Breast epithelium (tissue), 4 donors: ENCODE results near the gene COL18A1. TPM values are rescaled to one million over a fixed set of nuclear protein-coding genes. Genes with fewer than 3 reads are reported as not detected.
A peak's percentile ranks its signal among the peaks of the same experiment; 100 is the strongest.

Experiments
- DNase-seq, 2 donors: peaks; one replicate each; pipeline ENCODE4 v3.0.0-alpha.2; 2019; ENCODE audit warnings: low spot score in 2 of 2
- H3K27ac ChIP-seq, 2 donors: fragments of 200-600 bp; sonication (generic) in 1 of 2; one replicate each; pipeline ENCODE4 v1.5.1; 2016 to 2019; ENCODE audit warnings: mild to moderate bottlenecking in 1 of 2
- H3K27me3 ChIP-seq, 2 donors: fragments of 200-600 bp; sonication (generic) in 1 of 2; one replicate each; pipeline versions ENCODE4 v1.5.1 to v1.6.0; 2017 to 2019; ENCODE audit warnings: control low read depth in 1 of 2, mild to moderate bottlenecking in 1 of 2
- H3K36me3 ChIP-seq: fragments of 200-600 bp; one replicate; pipeline ENCODE4 v1.5.1; 2019
- H3K4me1 ChIP-seq, 2 donors: fragments of 200-600 bp; sonication (generic); one replicate each; pipeline ENCODE4 v1.5.1; 2016 to 2019; ENCODE audit warnings: control low read depth in 1 of 2
- H3K4me3 ChIP-seq, 3 donors: fragments of 200-600 bp; sonication (generic); 1 replicate in 2 of 3; 2 replicates in 1 of 3; pipeline ENCODE4 v1.5.1; 2016 to 2019; ENCODE audit warnings: mild to moderate bottlenecking in 3 of 3, moderate library complexity in 2 of 3
- H3K9me3 ChIP-seq, 2 donors: fragments of 200-600 bp; sonication (generic) in 1 of 2; one replicate each; pipeline ENCODE4 v1.5.1; 2016 to 2019; ENCODE audit warnings: control low read depth in 1 of 2
- CTCF ChIP-seq, 3 donors: fragments of 450-650 bp; IDR thresholded peaks; one replicate each; pipeline ENCODE4 v1.5.1; 2016 to 2017; ENCODE audit warnings: antibody characterized with exemption in 3 of 3, mild to moderate bottlenecking in 3 of 3, moderate library complexity in 3 of 3
- POLR2A ChIP-seq: fragments of 450-650 bp; IDR thresholded peaks from one replicate; pipeline ENCODE4 v1.6.1; 2016; ENCODE audit warnings: antibody characterized with exemption, mild to moderate bottlenecking, moderate library complexity
- POLR2AphosphoS5 ChIP-seq, 3 donors: sonication (generic); formaldehyde crosslinking; IDR thresholded peaks; one replicate each; pipeline ENCODE4 v1.6.1; 2017; ENCODE audit warnings: antibody characterized with exemption in 3 of 3
- intact Hi-C: fragments of 100-400 bp; cut with DNase I; formaldehyde crosslinking; loops from one replicate; pipeline ENCODE4 v1.15.1; 2023; ENCODE audit warnings: low total_unique reads
- total RNA-seq, 3 donors: library from RNA; depleted of rRNA; stranded (reverse); fragments of >200 nt; gene quantifications; one replicate each; pipeline ENCODE4 v1.1.0, GENCODE V29; 2016

The COL18A1 gene
- total RNA-seq, 3 donors from 2014 or later: 48.3 to 62.9 (median 55.8) TPM

- TF ChIP-seq POLR2AphosphoS5 (IDR thresholded peaks at IDR 0.05): no peak
- no peak for TF ChIP-seq POLR2A
- no peak for TF ChIP-seq CTCF (IDR thresholded peaks at IDR 0.05)
- DNase-seq: no peak
- no peaks in the 10 kb centered on the region for H3K27me3 ChIP-seq
- intact Hi-C loops: loop anchor here (10.0 kb wide), 1 partner anchor 93 kb away; no protein-coding TSS in a partner anchor
- H3K36me3 ChIP-seq: no peaks in the 10 kb centered on the region
- peaks cover 7 to 12% of the 10 kb centered on the region in 2 donors for H3K4me1 ChIP-seq
- no peaks in the 10 kb centered on the region for H3K9me3 ChIP-seq
- H3K27ac ChIP-seq: no peak overlapping the region
- H3K4me3 ChIP-seq: peak overlapping the region in 1 of 3 donors; percentile 15
Observed at GRCh38 chr21:45417256-45417950, 12.4 kb downstream of the COL18A1 start.

- Histone ChIP-seq H3K9me3 (no peaks in the 10 kb centered on the region), H3K27me3 (no peaks in the 10 kb centered on the region), H3K4me1 (peaks cover 7 to 12% of the 10 kb centered on the region in 2 donors), H3K4me3 (peak overlapping the region in 1 of 3 donors; percentile 15), H3K36me3 (no peaks in the 10 kb centered on the region), H3K27ac (peak overlapping the region in 1 of 2 donors; percentile 38)
- intact Hi-C loops: loop anchor here (10.0 kb wide), 1 partner anchor 93 kb away; no protein-coding TSS in a partner anchor
- no peak for TF ChIP-seq POLR2A
- no peak for TF ChIP-seq POLR2AphosphoS5 (IDR thresholded peaks at IDR 0.05)
- DNase-seq: no peak
Observed at GRCh38 chr21:45417951-45418300, 13.0 kb downstream of the COL18A1 start.

- Histone ChIP-seq H3K36me3 (no peaks in the 10 kb centered on the region), H3K9me3 (no peaks in the 10 kb centered on the region), H3K4me1 (peaks cover 7 to 12% of the 10 kb centered on the region in 2 donors), H3K4me3 (peak overlapping the region in 1 of 3 donors; percentile 15), H3K27ac (peak overlapping the region in 1 of 2 donors; percentile 38), H3K27me3 (no peaks in the 10 kb centered on the region)
- no peak for DNase-seq
- TF ChIP-seq POLR2AphosphoS5 (IDR thresholded peaks at IDR 0.05): no peak
- intact Hi-C loops: loop anchor here (10.0 kb wide), 1 partner anchor 94 kb away; no protein-coding TSS in a partner anchor
Observed at GRCh38 chr21:45418301-45419071, 13.5 kb downstream of the COL18A1 start.

- Histone ChIP-seq H3K4me3 (no peak overlapping the region), H3K4me1 (peaks cover 7 to 12% of the 10 kb centered on the region in 2 donors), H3K36me3 (no peaks in the 10 kb centered on the region), H3K27ac (no peak overlapping the region), H3K27me3 (no peaks in the 10 kb centered on the region), H3K9me3 (no peaks in the 10 kb centered on the region)
- no peak for TF ChIP-seq POLR2A
- no peak for TF ChIP-seq CTCF (IDR thresholded peaks at IDR 0.05)
- TF ChIP-seq POLR2AphosphoS5 (IDR thresholded peaks at IDR 0.05): no peak
- intact Hi-C loops: loop anchor here (10.0 kb wide), 1 partner anchor 94 kb away; no protein-coding TSS in a partner anchor
- DNase-seq: no peak
Observed at GRCh38 chr21:45419162-45419561, 14.2 kb downstream of the COL18A1 start.

- peak in 1 of 2 donors; percentile 48 for DNase-seq
- H3K27me3 ChIP-seq: no peaks in the 10 kb centered on the region
- peak overlapping the region; percentile 29 to 61 for H3K27ac ChIP-seq
- H3K9me3 ChIP-seq: no peaks in the 10 kb centered on the region
- TF ChIP-seq POLR2AphosphoS5 (IDR thresholded peaks at IDR 0.05) (no peak), POLR2A (no peak), CTCF (IDR thresholded peaks at IDR 0.05) (no peak)
- H3K4me3 ChIP-seq: peak overlapping the region in 1 of 3 donors; percentile 35
- intact Hi-C loops: no loop called here
- peaks cover 7 to 12% of the 10 kb centered on the region in 2 donors for H3K4me1 ChIP-seq
- H3K36me3 ChIP-seq: no peaks in the 10 kb centered on the region
Observed at GRCh38 chr21:45420061-45421041, 15.4 kb downstream of the COL18A1 start.
